ENCODE data around the gene DIMT1. TPM values are rescaled to one million over a fixed set of nuclear protein-coding genes. Genes with fewer than 3 reads are reported as not detected.

The DIMT1 gene
- total and polyA plus RNA-seq, 2 experiments from 2014 or later: 53.0 to 56.5 TPM

- TF ChIP-seq ZNF462 (CRISPR knock-in tag; IDR thresholded peaks at IDR 0.05) (no peak), ETS1 (IDR thresholded peaks at IDR 0.05) (no peak), EZH2phosphoT487 (IDR thresholded peaks at IDR 0.05; ENCODE audit: unreplicated experiment) (no peak), JUNB (IDR thresholded peaks at IDR 0.05; ENCODE audit: unreplicated experiment) (no peak), CREB1 (CRISPR knock-in tag; IDR thresholded peaks at IDR 0.05; ENCODE audit: low read depth) (no peak), EZH2 (IDR thresholded peaks at IDR 0.05; ENCODE audit: low read depth, unreplicated experiment) (no peak), NANOG (IDR thresholded peaks at IDR 0.05; ENCODE audit: borderline replicate concordance) (no peak), STAT1 (IDR thresholded peaks at IDR 0.05; ENCODE audit: unreplicated experiment) (no peak), POLR2AphosphoS5 (IDR thresholded peaks at IDR 0.05; ENCODE audit: low read depth) (no peak)
Observed at GRCh38 chr5:62343428-62343827, 60.3 kb downstream of the DIMT1 start (continued).

DNA sequence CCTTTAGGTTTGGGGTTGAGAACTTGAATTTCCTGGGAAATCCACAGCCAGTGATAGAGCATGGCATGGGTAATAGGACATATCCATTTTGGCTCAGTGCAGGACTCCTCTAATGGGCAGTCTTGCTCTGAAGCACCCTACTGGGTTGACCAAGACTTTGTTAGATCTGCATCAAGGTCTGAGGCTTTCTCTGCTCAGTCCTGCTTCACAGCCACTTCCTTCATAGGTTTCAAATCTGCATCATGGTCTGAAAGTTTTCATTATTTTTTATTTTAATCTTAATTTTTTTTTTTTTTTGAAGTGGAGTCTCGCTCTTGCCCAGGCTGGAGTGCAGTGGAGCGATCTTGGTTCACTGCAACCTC is 61.2 kb downstream of the DIMT1 start:
- no peaks in the 10 kb centered on the region for H3K9me3 Mint-ChIP-seq
- no peak overlapping the region for H3K27ac Mint-ChIP-seq
- no peak for ATAC-seq
- Histone ChIP-seq H3K4me3 (no peak overlapping the region), H3K4me1 (ENCODE audit: insufficient read depth) (no peaks in the 10 kb centered on the region), H3K9me2 (ENCODE audit: insufficient read depth) (no peaks in the 10 kb centered on the region), H3K36me3 (ENCODE audit: insufficient read depth) (no peaks in the 10 kb centered on the region), H2AFZ (no peak overlapping the region), H3K27ac (ENCODE audit: low read depth) (no peak overlapping the region), H3F3A (replicated peaks; ENCODE audit: low read depth) (no peaks in the 10 kb centered on the region), H3K4me2 (no peak overlapping the region), H3K79me2 (replicated peaks; ENCODE audit: insufficient read depth) (peaks cover 98% of the 10 kb centered on the region), H3K27me3 (ENCODE audit: insufficient read depth) (no peaks in the 10 kb centered on the region), H4K20me1 (replicated peaks; ENCODE audit: insufficient read depth) (peaks cover 46% of the 10 kb centered on the region)
- H3K4me3 Mint-ChIP-seq: no peak overlapping the region
- peaks cover 2% of the 10 kb centered on the region for H3K4me1 Mint-ChIP-seq
- TF ChIP-seq ZNF462 (CRISPR knock-in tag; IDR thresholded peaks at IDR 0.05) (no peak), NANOG (IDR thresholded peaks at IDR 0.05; ENCODE audit: borderline replicate concordance) (no peak)
- H3K36me3 Mint-ChIP-seq (ENCODE audit: low read depth): peaks cover 3% of the 10 kb centered on the region; the same call in 2 of the 3 replicates
- H3K27me3 Mint-ChIP-seq (ENCODE audit: insufficient read depth, low read depth, poor library complexity): no peaks in the 10 kb centered on the region
- no peak for DNase-seq (ENCODE audit: low spot score)
